GM19043 (cell line): ENCODE data around the gene DONSON.
"Not testable (repeated sequence)": the region's sequence is repeated elsewhere in the genome, so short reads cannot be mapped to it uniquely, and the experiment has no call there.

Experiments
- ATAC-seq: cut with Tn5 transposase; IDR thresholded peaks from one replicate; pipeline ENCODE4 v1.9.1; 2021; ENCODE audit warnings: low read depth; ENCODE audit not compliant: unreplicated experiment

Gene DONSON

GRCh38 chr21:33588485-33589335 lies at the start of gene DONSON:
TSS of gene DONSON (minus strand) at chr21:33588684. CDS start at chr21:33588641, 43 bp downstream.
- peak; percentile 93 for ATAC-seq

- no peak for ATAC-seq
Observed at GRCh38 chr21:33634254-33634653, 45.8 kb upstream of the DONSON start.

GRCh38 chr21:33626151-33626550 lies 37.7 kb upstream of the DONSON start:
- ATAC-seq = not testable (repeated sequence)

GRCh38 chr21:33622253-33622652 lies 33.8 kb upstream of the DONSON start:
- ATAC-seq = no peak

- ATAC-seq = no peak
Observed at GRCh38 chr21:33619726-33620125, 31.2 kb upstream of the DONSON start.

GRCh38 chr21:33618407-33618806 lies 29.9 kb upstream of the DONSON start:
- ATAC-seq = no peak

GRCh38 chr21:33617565-33617964 lies 29.1 kb upstream of the DONSON start:
- ATAC-seq = not testable (repeated sequence)

GRCh38 chr21:33611006-33611744 lies 22.7 kb upstream of the DONSON start:
- ATAC-seq = no peak

GRCh38 chr21:33608559-33608958 lies 20.1 kb upstream of the DONSON start:
- no peak for ATAC-seq

- ATAC-seq = no peak
Observed at GRCh38 chr21:33598051-33598450, 9.6 kb upstream of the DONSON start.

- peak; percentile 23 for ATAC-seq
Observed at GRCh38 chr21:33587792-33588484, 546 bp downstream of the DONSON start.

- no peak for ATAC-seq
Observed at GRCh38 chr21:33586927-33587326, 1.6 kb downstream of the DONSON start.

- no peak for ATAC-seq
Observed at GRCh38 chr21:33584455-33584854, 4.0 kb downstream of the DONSON start.

GRCh38 chr21:33578959-33579542 lies 9.4 kb downstream of the DONSON start:
- ATAC-seq = no peak

- no peak for ATAC-seq
Observed at GRCh38 chr21:33578214-33578613, 10.3 kb downstream of the DONSON start.

- ATAC-seq = not testable (repeated sequence)
Observed at GRCh38 chr21:33576741-33577141, 11.7 kb downstream of the DONSON start.

GRCh38 chr21:33572350-33572749 lies 16.1 kb downstream of the DONSON start:
- ATAC-seq = no peak

GRCh38 chr21:33569991-33570390 lies 18.5 kb downstream of the DONSON start:
- ATAC-seq = no peak

- no peak for ATAC-seq
Observed at GRCh38 chr21:33568448-33568847, 20.0 kb downstream of the DONSON start.

- ATAC-seq = no peak
Observed at GRCh38 chr21:33567914-33568313, 20.6 kb downstream of the DONSON start.

GRCh38 chr21:33566514-33566913 lies 22.0 kb downstream of the DONSON start:
- ATAC-seq = no peak
